DOHH2 (cell line): ENCODE measurements around the gene ROCK2.

Experiments used
- H3F3A ChIP-seq: fragments of 200-600 bp; sonication (generic), shearing (Covaris generic); 2 replicates; pipeline ENCODE4 v1.6.0; 2016; ENCODE audit warnings: antibody characterized with exemption, mild to moderate bottlenecking; ENCODE audit not compliant: control insufficient read depth, insufficient read depth
- H3K27ac ChIP-seq: fragments of 200-600 bp; sonication (generic); 2 replicates; pipeline ENCODE4 v1.5.1; 2014; ENCODE audit warnings: low read depth, mild to moderate bottlenecking, low read length, moderate library complexity
- H3K27me3 ChIP-seq: fragments of 200-600 bp; sonication (generic); 2 replicates; pipeline ENCODE4 v1.6.1; 2014; ENCODE audit warnings: mild to moderate bottlenecking, low read length, mixed read lengths; ENCODE audit not compliant: control insufficient read depth
- H3K36me3 ChIP-seq: fragments of 200-600 bp; sonication (generic); 2 replicates; pipeline ENCODE4 v1.6.1; 2014; ENCODE audit warnings: mild to moderate bottlenecking, low read length, moderate library complexity, mixed read lengths; ENCODE audit not compliant: control insufficient read depth
- H3K4me1 ChIP-seq: fragments of 200-600 bp; sonication (generic); 2 replicates; pipeline ENCODE4 v1.6.1; 2014; ENCODE audit warnings: mild to moderate bottlenecking, low read length, mixed read lengths; ENCODE audit not compliant: control insufficient read depth
- H3K4me2 ChIP-seq: fragments of 200-600 bp; sonication (generic); 2 replicates; pipeline ENCODE4 v1.6.0; 2014; ENCODE audit warnings: mild to moderate bottlenecking, low read length, moderate library complexity
- H3K4me3 ChIP-seq: fragments of 200-600 bp; sonication (generic); 2 replicates; pipeline ENCODE4 v1.5.1; 2014; ENCODE audit warnings: mild to moderate bottlenecking, low read length, mixed read lengths
- H3K79me2 ChIP-seq: fragments of 200-600 bp; sonication (generic); 2 replicates; pipeline ENCODE4 v1.6.1; 2014; ENCODE audit warnings: mild to moderate bottlenecking, low read length, mixed read lengths; ENCODE audit not compliant: control insufficient read depth
- H3K9me2 ChIP-seq: fragments of 200-600 bp; sonication (generic); replicated peaks from 2 replicates; pipeline ENCODE4 v1.6.1; 2014; ENCODE audit warnings: mild to moderate bottlenecking, low read length, mixed read lengths; ENCODE audit not compliant: control insufficient read depth
- H3K9me3 ChIP-seq: fragments of 200-600 bp; sonication (generic); 2 replicates; pipeline ENCODE4 v1.6.1; 2014; ENCODE audit warnings: antibody characterized with exemption, low read length, mixed read lengths; ENCODE audit not compliant: control insufficient read depth, insufficient read depth
- H4K20me1 ChIP-seq: fragments of 200-600 bp; sonication (generic); 2 replicates; pipeline ENCODE4 v1.6.0; 2014; ENCODE audit warnings: low read depth, mild to moderate bottlenecking, antibody characterized with exemption, low read length, moderate library complexity; ENCODE audit not compliant: control insufficient read depth, insufficient read depth
- CTCF ChIP-seq: fragments of 200-600 bp; sonication (generic); IDR thresholded peaks from one replicate; pipeline ENCODE4 v1.5.1; 2014; ENCODE audit warnings: antibody characterized with exemption, mild to moderate bottlenecking, low read depth, low read length; ENCODE audit not compliant: poor library complexity, severe bottlenecking
- EZH2phosphoT487 ChIP-seq: fragments of 200-600 bp; sonication (generic); IDR thresholded peaks from 2 replicates; pipeline ENCODE4 v1.6.1; 2017; ENCODE audit warnings: borderline replicate concordance, mild to moderate bottlenecking, antibody characterized with exemption, low read length, moderate library complexity, mixed read lengths

ROCK2 gene

GRCh38 chr2:11224887-11225286 lies 119.5 kb downstream of the ROCK2 start:
- H4K20me1 ChIP-seq = no peaks in the 10 kb centered on the region
- H3K4me3 ChIP-seq = 0 out of 2 replicates have a peak overlapping the region, but pooled peaks have one; percentile 5
- peak overlapping the region; percentile 29; the same call in 1 of the 2 replicates for H3K27ac ChIP-seq
- peaks cover 8% of the 10 kb centered on the region; the same call in 1 of the 2 replicates for H3F3A ChIP-seq
- no peaks in the 10 kb centered on the region for H3K9me2 ChIP-seq
- peak overlapping the region; percentile 31; the same call in 1 of the 2 replicates for H3K4me2 ChIP-seq
- no peaks in the 10 kb centered on the region for H3K9me3 ChIP-seq
- H3K79me2 ChIP-seq = 0 out of 2 replicates have a peak, but pooled peaks cover 2% of the 10 kb centered on the region
- TF ChIP-seq CTCF (no peak), EZH2phosphoT487 (no peak)
- no peaks in the 10 kb centered on the region for H3K27me3 ChIP-seq
- H3K36me3 ChIP-seq = peaks cover 49% of the 10 kb centered on the region
- H3K4me1 ChIP-seq = peaks cover 13% of the 10 kb centered on the region

GRCh38 chr2:11222845-11223244 lies 121.6 kb downstream of the ROCK2 start:
- Histone ChIP-seq H3K4me1 (peaks cover 13% of the 10 kb centered on the region), H3K9me3 (no peaks in the 10 kb centered on the region), H3K4me3 (no peak overlapping the region), H3K36me3 (peaks cover 58% of the 10 kb centered on the region), H3K9me2 (no peaks in the 10 kb centered on the region), H3F3A (peaks cover 2% of the 10 kb centered on the region; the same call in 1 of the 2 replicates), H3K79me2 (0 out of 2 replicates have a peak, but pooled peaks cover 2% of the 10 kb centered on the region), H3K4me2 (no peak overlapping the region), H3K27me3 (no peaks in the 10 kb centered on the region), H4K20me1 (no peaks in the 10 kb centered on the region), H3K27ac (no peak overlapping the region)
- TF ChIP-seq EZH2phosphoT487 = no peak
- TF ChIP-seq CTCF = no peak

GRCh38 chr2:11220445-11220844 lies 124.0 kb downstream of the ROCK2 start:
- TF ChIP-seq EZH2phosphoT487 = no peak
- no peak for TF ChIP-seq CTCF
- no peaks in the 10 kb centered on the region for H3K9me3 ChIP-seq
- H3F3A ChIP-seq = no peaks in the 10 kb centered on the region
- H3K4me3 ChIP-seq = no peak overlapping the region
- H3K4me1 ChIP-seq = peaks cover 9% of the 10 kb centered on the region
- no peaks in the 10 kb centered on the region for H4K20me1 ChIP-seq
- no peak overlapping the region for H3K4me2 ChIP-seq
- H3K36me3 ChIP-seq = peaks cover 57% of the 10 kb centered on the region
- H3K9me2 ChIP-seq = no peaks in the 10 kb centered on the region
- H3K79me2 ChIP-seq = 0 out of 2 replicates have a peak, but pooled peaks cover 2% of the 10 kb centered on the region
- no peaks in the 10 kb centered on the region for H3K27me3 ChIP-seq
- no peak overlapping the region for H3K27ac ChIP-seq
